Right lobe of liver (tissue), 4 donors: Measurements from ENCODE around the gene WDR1.

Source experiments
- CTCF ChIP-seq, 4 donors: fragments of 200-600 bp in 3 of 4; fragments of 450-650 bp in 1 of 4; IDR thresholded peaks; one replicate each; pipeline versions ENCODE4 v1.5.1 to v1.8.0; 2016 to 2022; ENCODE audit warnings: antibody characterized with exemption in 4 of 4, mild to moderate bottlenecking in 2 of 4
- POLR2A ChIP-seq: fragments of 450-650 bp; IDR thresholded peaks from one replicate; pipeline ENCODE4 v1.6.1; 2017; ENCODE audit warnings: antibody characterized with exemption, mild to moderate bottlenecking
- donor health status: DM: no; HTN: no; CAD: no.
- donor health status: DM: no; HTN: no; CAD: no.
- donor health status: DM: no; HTN: yes; CAD: no.

GRCh38 chr4:10130178-10130888 is 13.7 kb upstream of the WDR1 start:
- TF ChIP-seq CTCF (IDR thresholded peaks at IDR 0.05) (no peak), POLR2A (no peak)
